ENCODE data around the gene PEX11G. TPM values are rescaled to one million over a fixed set of nuclear protein-coding genes. Genes with fewer than 3 reads are reported as not detected.
"Not testable (repeated sequence)": the region's sequence is repeated elsewhere in the genome, so short reads cannot be mapped to it uniquely, and the experiment has no call there.

PEX11G gene
- total and polyA plus RNA-seq, 8 donors: 3.9 to 8.8 (median 5.5) TPM; not detected in 3

DNA sequence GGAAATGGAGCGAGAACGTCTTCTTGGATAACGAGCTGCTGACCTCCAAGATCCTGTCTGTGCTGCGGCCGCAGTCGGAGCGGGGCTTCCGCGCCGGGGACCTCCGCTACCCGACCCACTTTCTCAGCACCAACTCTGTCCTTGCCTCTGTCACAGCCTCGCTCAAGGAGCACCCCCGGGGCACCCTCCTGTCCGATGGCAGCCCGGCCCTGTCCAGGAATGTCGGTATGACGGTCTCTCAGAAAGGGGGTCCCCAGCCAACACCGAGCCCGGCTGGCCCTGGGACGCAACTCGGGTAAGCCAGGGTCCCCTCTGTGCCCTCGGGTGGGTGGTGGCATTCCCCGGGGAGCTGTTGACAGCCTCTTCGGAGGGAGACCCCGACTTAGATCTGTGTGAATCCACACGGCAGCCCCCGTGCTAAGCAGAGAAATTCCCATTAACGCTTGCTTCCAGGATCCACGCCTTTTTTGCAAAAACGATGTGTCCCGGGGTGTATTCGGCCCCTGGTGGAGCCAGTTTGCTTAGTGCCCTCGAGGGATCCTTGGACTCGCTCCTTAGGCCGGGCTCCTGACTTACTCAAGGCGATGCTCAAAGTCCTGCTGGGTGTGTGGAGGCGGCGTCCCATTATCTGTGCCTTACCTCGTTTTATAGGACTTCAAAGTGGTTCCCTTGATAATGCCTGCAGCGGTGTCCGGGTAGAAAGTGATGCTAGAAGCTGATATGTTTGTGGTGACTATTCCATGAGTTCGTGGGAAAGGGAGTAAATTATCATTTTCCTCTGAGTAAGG lies 48.5 kb downstream of the PEX11G start:
- TF ChIP-seq POLR2A (IDR thresholded peaks at IDR 0.05) (no peak), EP300 (IDR thresholded peaks at IDR 0.05) (no peak), POLR2AphosphoS5 (IDR thresholded peaks at IDR 0.05) (no peak)
- TF ChIP-seq, protein P1, sequence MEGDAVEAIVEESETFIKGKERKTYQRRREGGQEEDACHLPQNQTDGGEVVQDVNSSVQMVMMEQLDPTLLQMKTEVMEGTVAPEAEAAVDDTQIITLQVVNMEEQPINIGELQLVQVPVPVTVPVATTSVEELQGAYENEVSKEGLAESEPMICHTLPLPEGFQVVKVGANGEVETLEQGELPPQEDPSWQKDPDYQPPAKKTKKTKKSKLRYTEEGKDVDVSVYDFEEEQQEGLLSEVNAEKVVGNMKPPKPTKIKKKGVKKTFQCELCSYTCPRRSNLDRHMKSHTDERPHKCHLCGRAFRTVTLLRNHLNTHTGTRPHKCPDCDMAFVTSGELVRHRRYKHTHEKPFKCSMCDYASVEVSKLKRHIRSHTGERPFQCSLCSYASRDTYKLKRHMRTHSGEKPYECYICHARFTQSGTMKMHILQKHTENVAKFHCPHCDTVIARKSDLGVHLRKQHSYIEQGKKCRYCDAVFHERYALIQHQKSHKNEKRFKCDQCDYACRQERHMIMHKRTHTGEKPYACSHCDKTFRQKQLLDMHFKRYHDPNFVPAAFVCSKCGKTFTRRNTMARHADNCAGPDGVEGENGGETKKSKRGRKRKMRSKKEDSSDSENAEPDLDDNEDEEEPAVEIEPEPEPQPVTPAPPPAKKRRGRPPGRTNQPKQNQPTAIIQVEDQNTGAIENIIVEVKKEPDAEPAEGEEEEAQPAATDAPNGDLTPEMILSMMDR (IDR thresholded peaks at IDR 0.05): no peak
- H3K4me1 ChIP-seq: no peaks in the 10 kb centered on the region
- H3K9me3 ChIP-seq: no peaks in the 10 kb centered on the region
- 88 to 91% (median 90%) methylated on average over 32 to 43 of the region's 43 CpGs for WGBS, 5 donors
- intact Hi-C loops (cut with DNase I; ENCODE audit: low total_unique reads): no loop called here
- H3K4me3 ChIP-seq: no peak overlapping the region
- no peaks in the 10 kb centered on the region for H3K27me3 ChIP-seq
- H3K36me3 ChIP-seq: peaks cover 45 to 79% (median 62%) of the 10 kb centered on the region in 4 donors
- DNase-seq: no peak
- no peak overlapping the region for H3K27ac ChIP-seq

DNA sequence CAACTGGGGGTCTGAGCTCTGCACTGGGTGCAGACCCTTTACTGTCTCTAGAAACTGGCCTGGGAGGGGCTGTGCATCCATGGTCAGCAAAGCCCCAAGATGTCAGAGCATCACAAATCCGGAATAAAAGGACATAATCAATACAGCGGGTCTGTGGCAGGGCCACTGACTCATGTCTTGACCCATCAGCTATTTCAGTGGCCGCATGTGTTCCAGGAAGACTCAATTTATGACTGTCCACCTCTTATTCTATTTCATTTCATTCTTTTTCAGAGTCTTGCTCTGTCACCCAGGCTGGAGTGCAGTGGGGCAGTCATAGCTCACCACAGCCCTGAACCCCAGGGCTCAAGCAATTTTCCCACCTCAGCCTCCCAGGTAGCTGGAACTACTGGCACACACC lies 53.2 kb downstream of the PEX11G start:
- no peak for DNase-seq
- Histone ChIP-seq H3K9me3 (no peaks in the 10 kb centered on the region), H3K4me1 (no peaks in the 10 kb centered on the region), H3K27me3 (no peaks in the 10 kb centered on the region), H3K27ac (no peak overlapping the region), H3K4me3 (no peak overlapping the region), H3K36me3 (peaks cover 7 to 41% (median 27%) of the 10 kb centered on the region in 4 donors)
- WGBS, 5 donors: 83 to 95% (median 94%) methylated on average over 3 of the region's 3 CpGs
- intact Hi-C loops (cut with DNase I; ENCODE audit: low total_unique reads): no loop called here
- TF ChIP-seq, protein P1 (IDR thresholded peaks at IDR 0.05): no peak
- no peak for TF ChIP-seq EP300 (IDR thresholded peaks at IDR 0.05)
- TF ChIP-seq POLR2AphosphoS5 (IDR thresholded peaks at IDR 0.05): no peak
- no peak for TF ChIP-seq POLR2A (IDR thresholded peaks at IDR 0.05)

DNA sequence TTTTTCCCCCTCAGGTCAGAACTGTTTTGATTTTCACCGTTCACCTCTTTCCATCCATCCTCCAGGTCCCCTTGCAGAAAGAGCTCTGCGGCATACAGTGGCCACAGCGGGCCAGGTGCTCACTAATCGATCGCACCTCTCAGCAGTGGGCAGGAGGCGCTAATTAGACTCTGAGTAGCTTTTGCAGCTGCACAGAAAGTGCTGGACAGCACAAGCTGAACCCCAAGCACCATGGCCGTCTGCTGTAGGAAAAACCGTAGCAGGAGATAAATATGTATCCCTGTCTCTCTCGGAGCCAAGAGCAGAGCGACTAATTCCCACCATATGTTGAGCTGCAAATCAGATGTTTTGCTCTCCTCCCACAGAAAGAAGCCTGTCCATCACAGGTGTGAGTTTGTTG lies 54.4 kb downstream of the PEX11G start:
- intact Hi-C loops (cut with DNase I; ENCODE audit: low total_unique reads): no loop called here
- H3K27me3 ChIP-seq: no peaks in the 10 kb centered on the region
- H3K9me3 ChIP-seq: no peaks in the 10 kb centered on the region
- WGBS, 5 donors: 93 to 96% (median 94%) methylated on average over 10 of the region's 10 CpGs
- TF ChIP-seq EP300 (IDR thresholded peaks at IDR 0.05): no peak
- TF ChIP-seq POLR2A (IDR thresholded peaks at IDR 0.05): no peak
- no peak overlapping the region for H3K4me3 ChIP-seq
- peaks cover 0 to 29% (median 19%) of the 10 kb centered on the region in 4 donors for H3K36me3 ChIP-seq
- DNase-seq: no peak
- no peak overlapping the region for H3K27ac ChIP-seq
- H3K4me1 ChIP-seq: no peaks in the 10 kb centered on the region

DNA sequence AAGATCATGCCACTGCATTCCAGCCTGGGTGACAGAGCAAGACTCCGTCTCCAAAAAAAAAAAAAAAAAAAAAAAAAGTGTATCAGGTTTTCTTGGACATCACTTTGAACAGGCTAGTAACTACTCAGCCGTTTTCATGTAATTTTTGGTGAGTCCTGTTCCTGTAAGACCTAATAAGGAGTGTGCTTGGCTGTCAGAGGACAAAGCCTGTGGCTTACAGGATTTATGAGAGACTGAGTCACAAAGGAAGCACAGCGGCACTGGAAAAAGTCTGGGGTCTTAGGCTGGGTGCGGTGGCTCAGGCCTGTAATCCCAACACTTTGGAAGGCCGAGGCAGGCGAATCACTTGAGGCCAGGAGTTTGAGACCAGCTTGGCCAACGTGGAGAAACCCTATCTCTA lies 55.4 kb downstream of the PEX11G start:
- 83 to 94% (median 88%) methylated on average over 7 of the region's 7 CpGs for WGBS, 5 donors
- H3K4me1 ChIP-seq, H3K27ac ChIP-seq: not testable (repeated sequence)

DNA sequence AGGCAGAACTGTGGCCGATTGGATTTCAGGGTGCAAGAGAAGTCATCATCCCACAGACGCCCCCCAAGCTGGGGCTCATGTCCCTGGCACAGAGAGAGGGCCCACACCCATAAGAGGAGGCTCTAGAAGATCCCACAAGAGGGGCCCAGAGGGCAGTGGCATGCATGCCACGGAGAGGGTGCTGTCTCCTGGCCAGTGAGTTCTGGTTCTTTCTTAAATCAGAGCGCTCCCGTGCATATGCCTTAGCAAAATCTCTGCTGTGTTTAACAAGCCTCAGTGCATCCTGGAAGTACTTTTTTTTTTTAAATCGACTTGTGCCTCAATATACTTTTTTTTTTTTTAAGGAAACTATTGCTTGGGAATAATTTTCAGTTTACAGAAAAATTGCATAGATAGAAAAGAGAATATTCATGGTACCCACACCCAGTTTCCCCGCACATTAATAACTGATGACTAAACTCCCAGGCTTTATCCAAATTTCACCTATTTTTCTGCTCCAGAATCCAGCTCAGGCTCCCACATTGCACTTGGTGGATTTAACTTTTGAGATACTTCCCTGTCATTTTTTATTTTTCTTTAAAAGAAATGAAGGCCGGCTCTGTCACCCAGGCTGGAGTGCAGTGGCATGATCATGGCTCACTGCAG lies 59.1 kb downstream of the PEX11G start:
- H3K36me3 ChIP-seq: peaks cover 0 to 18% (median 10%) of the 10 kb centered on the region in 4 donors
- TF ChIP-seq POLR2AphosphoS5 (IDR thresholded peaks at IDR 0.05): no peak
- no peak for TF ChIP-seq EP300 (IDR thresholded peaks at IDR 0.05)
- TF ChIP-seq, protein P1 (IDR thresholded peaks at IDR 0.05): no peak
- TF ChIP-seq POLR2A (IDR thresholded peaks at IDR 0.05): no peak
- no peak overlapping the region for H3K4me3 ChIP-seq
- peaks cover 0 to 37% (median 23%) of the 10 kb centered on the region in 4 donors for H3K4me1 ChIP-seq
- WGBS, 5 donors: 73 to 86% (median 80%) methylated on average over 8 of the region's 8 CpGs
- H3K27ac ChIP-seq: no peak overlapping the region
- intact Hi-C loops (cut with DNase I; ENCODE audit: low total_unique reads): no loop called here
- no peaks in the 10 kb centered on the region for H3K27me3 ChIP-seq
- no peak for DNase-seq
- no peaks in the 10 kb centered on the region for H3K9me3 ChIP-seq

More for the DNA sequence above, 55.4 kb downstream of the PEX11G start:
- H3K9me3 ChIP-seq; DNase-seq; H3K27me3 ChIP-seq; intact Hi-C loops (cut with DNase I; ENCODE audit: low total_unique reads); H3K4me3 ChIP-seq: not testable (repeated sequence)
- peaks cover 0 to 25% (median 16%) of the 10 kb centered on the region in 4 donors for H3K36me3 ChIP-seq
